Measurements from ENCODE around the gene MAP3K1.

GRCh38 chr5:56850423-56850822 is 35.1 kb downstream of the MAP3K1 start:
- TF ChIP-seq CTCF (IDR thresholded peaks at IDR 0.05; ENCODE audit: insufficient read depth, low read depth, low read length), result no peak
- TF ChIP-seq EZH2 (IDR thresholded peaks at IDR 0.05; ENCODE audit: insufficient read depth, low read length), result no peak

All from astrocyte (in vitro differentiated cells and primary cell).